ENCODE measurements around the gene CCL28.
A peak's percentile ranks its signal among the peaks of the same experiment; 100 is the strongest.
"Not testable (repeated sequence)": the region's sequence is repeated elsewhere in the genome, so short reads cannot be mapped to it uniquely, and the experiment has no call there.

The CCL28 gene, protein sequence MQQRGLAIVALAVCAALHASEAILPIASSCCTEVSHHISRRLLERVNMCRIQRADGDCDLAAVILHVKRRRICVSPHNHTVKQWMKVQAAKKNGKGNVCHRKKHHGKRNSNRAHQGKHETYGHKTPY

GRCh38 chr5:43412156-43412555 lies at the start of gene CCL28:
TSS of gene CCL28 (minus strand) at chr5:43412391. CDS start at chr5:43412316, 75 bp downstream.
- no peak for DNase-seq (ENCODE audit: low read depth)
- H3K4me3 ChIP-seq (ENCODE audit: low read depth, low read length), result no peak within 1 kb of the TSS

- no peak for DNase-seq (ENCODE audit: low read depth)
- H3K4me3 ChIP-seq (ENCODE audit: low read depth, low read length), result no peak overlapping the region
Measured at GRCh38 chr5:43461066-43461465, 48.9 kb upstream of the CCL28 start.

GRCh38 chr5:43456556-43456955 lies 44.4 kb upstream of the CCL28 start:
- no peak for DNase-seq (ENCODE audit: low read depth)
- H3K4me3 ChIP-seq (ENCODE audit: low read depth, low read length), result no peak overlapping the region

DNA sequence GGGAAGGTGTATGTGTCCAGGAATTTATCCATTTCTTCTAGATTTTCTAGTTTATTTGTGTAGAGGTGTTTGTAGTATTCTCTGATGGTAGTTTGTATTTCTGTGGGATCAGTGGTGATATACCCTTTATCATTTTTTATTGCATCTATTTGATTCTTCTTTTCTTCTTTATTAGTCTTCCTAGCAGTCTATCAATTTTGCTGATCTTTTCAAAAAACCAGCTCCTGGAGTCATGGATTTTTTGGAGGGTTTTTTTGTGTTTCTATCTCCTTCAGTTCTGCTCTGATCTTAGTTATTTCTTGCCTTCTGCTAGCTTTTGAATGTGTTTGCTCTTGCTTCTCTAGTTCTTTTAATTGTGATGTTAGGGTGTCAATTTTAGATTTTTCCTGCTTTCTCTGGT lies 29.4 kb upstream of the CCL28 start:
- not testable (repeated sequence) for H3K4me3 ChIP-seq (ENCODE audit: low read depth, low read length); DNase-seq (ENCODE audit: low read depth)

DNA sequence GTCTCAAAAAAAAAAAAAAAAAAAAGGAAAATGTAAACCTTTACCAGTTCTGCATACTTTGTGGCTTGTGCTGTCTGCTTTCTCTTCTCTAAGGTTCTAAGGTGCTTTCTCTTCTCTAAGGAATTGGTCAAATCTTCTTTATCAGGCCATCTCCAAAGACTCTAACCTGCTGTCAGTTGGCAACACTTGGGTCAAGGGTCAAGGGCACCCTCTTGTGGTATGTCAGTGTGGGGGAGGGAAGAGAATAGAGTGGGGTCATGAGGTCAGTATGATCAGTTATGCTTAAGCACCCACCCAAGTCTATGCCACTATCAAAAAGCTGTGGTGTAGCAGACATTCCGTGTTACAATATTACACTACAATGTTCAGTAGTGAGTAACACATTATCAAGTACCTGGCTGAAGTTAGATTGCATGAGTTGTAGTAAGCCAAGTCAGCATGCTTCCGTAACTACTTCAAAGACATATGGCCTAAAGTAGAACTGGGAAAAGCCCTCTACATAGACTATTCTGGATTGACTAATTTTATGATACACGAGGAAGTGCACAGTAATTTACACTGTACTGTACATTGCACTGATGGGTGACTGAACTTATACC lies 25.0 kb upstream of the CCL28 start:
- H3K4me3 ChIP-seq (ENCODE audit: low read depth, low read length), result no peak overlapping the region
- no peak for DNase-seq (ENCODE audit: low read depth)

DNA sequence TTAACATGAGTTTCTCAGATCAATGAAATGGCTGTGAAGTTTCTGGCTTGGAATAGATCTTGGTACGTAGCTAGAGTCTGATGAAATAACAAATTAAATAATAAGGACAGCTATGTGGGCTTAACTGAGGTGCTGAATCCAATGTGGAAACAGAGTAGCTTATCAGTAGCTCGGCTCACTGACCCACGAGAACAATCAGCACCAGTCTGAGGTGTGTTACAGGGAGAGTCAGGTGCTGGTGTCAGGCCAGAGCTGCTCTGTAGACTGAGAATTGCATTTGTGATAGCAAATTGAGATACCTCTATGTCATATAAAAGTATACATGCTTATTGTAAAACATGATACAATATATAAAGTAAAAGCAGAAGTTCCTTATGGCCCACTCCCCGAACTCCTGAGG lies 21.2 kb upstream of the CCL28 start:
- DNase-seq (ENCODE audit: low read depth), result no peak
- H3K4me3 ChIP-seq (ENCODE audit: low read depth, low read length), result no peak overlapping the region

- no peak overlapping the region for H3K4me3 ChIP-seq (ENCODE audit: low read depth, low read length)
- peak; percentile 92 for DNase-seq (ENCODE audit: low read depth)
Measured at GRCh38 chr5:43432486-43433375, 20.5 kb upstream of the CCL28 start.

GRCh38 chr5:43429706-43430105 lies 17.5 kb upstream of the CCL28 start:
- DNase-seq (ENCODE audit: low read depth), result no peak
- H3K4me3 ChIP-seq (ENCODE audit: low read depth, low read length), result no peak overlapping the region

DNA sequence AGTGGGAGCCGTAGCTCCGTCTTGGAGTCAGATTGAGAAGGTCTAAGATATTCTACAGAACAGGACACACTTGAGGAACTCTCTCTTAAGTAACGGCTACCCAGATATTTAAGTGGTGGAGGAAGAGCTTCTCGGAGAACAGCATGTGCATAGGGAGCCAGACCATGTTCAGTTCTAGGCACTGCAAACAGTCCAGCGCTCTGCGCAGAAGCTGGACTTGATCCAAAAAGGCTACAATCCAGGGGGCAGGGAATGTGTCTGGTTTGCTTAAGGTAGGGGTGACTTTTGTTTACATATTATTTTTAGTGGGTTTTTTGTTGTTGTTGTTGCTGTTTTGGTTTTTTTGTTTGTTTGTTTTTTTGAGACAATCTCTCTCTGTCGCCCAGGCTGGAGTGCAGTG lies 16.8 kb upstream of the CCL28 start:
- no peak for DNase-seq (ENCODE audit: low read depth)
- no peak overlapping the region for H3K4me3 ChIP-seq (ENCODE audit: low read depth, low read length)

DNA sequence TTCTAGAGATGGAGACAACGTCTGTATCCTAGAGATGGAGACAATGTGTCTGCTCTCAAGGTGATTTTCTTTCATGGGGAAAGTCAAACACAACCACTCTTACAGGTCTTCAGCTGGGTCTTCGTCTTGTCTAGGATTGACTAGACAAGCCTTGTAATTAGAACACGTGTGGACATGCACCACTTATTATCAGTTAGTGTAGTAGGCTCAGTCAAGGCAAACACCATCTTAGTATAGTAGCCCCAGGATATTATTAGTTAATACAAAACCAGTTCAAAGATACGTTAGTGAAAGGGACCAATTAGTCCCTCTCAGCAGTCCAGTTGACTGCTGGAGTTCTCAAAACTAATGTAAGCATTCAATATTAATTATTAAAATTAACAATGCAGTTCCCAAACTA lies 15.1 kb upstream of the CCL28 start:
- no peak for DNase-seq (ENCODE audit: low read depth)
- H3K4me3 ChIP-seq (ENCODE audit: low read depth, low read length), result no peak overlapping the region

DNA sequence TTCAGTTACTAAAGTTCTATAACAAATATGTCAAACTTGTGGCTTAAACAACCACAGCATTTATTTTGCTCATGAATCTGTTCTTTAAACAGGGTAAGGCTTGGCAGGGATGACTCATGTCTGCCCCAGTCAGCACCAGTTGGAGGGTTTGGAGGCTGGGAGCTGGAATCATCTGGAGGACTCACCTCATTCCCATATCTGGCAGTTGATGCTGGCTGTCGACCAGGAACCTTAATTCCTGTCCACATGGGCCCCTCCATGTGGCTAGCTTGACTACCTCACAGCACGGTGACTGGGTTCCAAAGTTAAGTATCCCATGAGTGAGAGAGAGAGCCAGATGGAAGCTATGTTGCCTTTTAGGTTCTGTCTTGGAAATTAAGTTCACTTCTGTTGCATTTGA lies 13.8 kb upstream of the CCL28 start:
- peak; percentile 76 for DNase-seq (ENCODE audit: low read depth)

GRCh38 chr5:43423086-43423485 lies 10.9 kb upstream of the CCL28 start:
- DNase-seq (ENCODE audit: low read depth); H3K4me3 ChIP-seq (ENCODE audit: low read depth, low read length): not testable (repeated sequence)

More for the DNA sequence above, 13.8 kb upstream of the CCL28 start:
- H3K4me3 ChIP-seq (ENCODE audit: low read depth, low read length), result no peak overlapping the region

DNA sequence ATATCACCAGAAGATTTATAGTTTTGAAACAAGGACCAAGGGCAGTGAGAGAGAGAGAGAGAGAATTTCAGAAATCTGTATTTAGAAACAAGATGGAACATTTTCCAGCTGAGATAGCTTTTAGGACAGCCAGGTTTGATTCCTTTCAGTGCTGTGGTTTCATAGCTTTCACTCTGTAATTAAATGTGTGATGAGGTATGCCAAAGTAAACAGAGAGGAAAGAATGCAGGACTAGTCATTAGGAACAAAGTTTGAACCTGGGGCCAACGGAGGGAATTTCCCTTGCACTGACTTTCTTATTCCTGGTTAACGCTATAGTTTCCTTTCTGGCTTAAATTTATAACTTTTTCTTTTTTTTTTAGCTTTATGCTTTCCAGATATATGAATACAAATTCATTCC lies 10.0 kb upstream of the CCL28 start:
- no peak overlapping the region for H3K4me3 ChIP-seq (ENCODE audit: low read depth, low read length)
- peak; percentile 52 for DNase-seq (ENCODE audit: low read depth)

DNA sequence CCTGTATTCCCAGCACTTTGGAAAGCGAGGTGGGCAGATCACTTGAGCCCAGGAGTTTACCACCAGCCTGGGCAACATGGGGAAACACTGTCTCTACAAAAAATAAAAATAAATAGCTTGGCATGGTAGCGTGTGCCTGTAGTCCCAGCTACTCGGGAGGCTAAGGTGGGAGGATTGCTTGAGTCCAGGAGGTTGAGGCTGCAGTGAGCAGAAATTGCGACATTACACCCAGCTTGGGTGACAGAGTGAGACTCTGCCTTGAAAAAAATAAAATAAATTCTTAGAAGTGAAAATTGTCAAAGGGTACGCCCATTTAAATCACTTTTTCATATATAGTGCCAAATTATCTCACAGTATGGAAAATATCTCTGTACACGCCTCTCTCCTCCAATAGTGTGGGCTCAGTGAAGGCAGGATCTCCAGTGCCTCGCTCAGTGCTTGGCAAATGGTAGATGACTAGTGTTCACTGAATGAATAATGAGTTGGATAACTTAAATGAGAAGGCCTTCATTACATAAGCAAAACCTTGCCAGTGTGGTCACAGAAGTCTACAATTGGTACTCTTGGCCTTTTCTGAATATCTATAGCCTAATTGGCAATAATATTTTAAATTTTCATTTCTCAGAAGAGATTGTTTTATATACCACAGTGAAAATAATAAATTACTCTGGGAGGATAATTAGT lies 9.4 kb upstream of the CCL28 start:
- no peak for DNase-seq (ENCODE audit: low read depth)

GRCh38 chr5:43420241-43420640 lies 8.1 kb upstream of the CCL28 start:
- H3K4me3 ChIP-seq (ENCODE audit: low read depth, low read length), result no peak overlapping the region
- no peak for DNase-seq (ENCODE audit: low read depth)

More for the DNA sequence above, 9.4 kb upstream of the CCL28 start:
- no peak overlapping the region for H3K4me3 ChIP-seq (ENCODE audit: low read depth, low read length)

- DNase-seq (ENCODE audit: low read depth), result no peak
Measured at GRCh38 chr5:43418561-43418960, 6.4 kb upstream of the CCL28 start.

GRCh38 chr5:43416803-43417394 lies 4.7 kb upstream of the CCL28 start:
- no peak overlapping the region for H3K4me3 ChIP-seq (ENCODE audit: low read depth, low read length)
- no peak for DNase-seq (ENCODE audit: low read depth)

More at GRCh38 chr5:43418561-43418960, 6.4 kb upstream of the CCL28 start:
- H3K4me3 ChIP-seq (ENCODE audit: low read depth, low read length), result no peak overlapping the region

DNA sequence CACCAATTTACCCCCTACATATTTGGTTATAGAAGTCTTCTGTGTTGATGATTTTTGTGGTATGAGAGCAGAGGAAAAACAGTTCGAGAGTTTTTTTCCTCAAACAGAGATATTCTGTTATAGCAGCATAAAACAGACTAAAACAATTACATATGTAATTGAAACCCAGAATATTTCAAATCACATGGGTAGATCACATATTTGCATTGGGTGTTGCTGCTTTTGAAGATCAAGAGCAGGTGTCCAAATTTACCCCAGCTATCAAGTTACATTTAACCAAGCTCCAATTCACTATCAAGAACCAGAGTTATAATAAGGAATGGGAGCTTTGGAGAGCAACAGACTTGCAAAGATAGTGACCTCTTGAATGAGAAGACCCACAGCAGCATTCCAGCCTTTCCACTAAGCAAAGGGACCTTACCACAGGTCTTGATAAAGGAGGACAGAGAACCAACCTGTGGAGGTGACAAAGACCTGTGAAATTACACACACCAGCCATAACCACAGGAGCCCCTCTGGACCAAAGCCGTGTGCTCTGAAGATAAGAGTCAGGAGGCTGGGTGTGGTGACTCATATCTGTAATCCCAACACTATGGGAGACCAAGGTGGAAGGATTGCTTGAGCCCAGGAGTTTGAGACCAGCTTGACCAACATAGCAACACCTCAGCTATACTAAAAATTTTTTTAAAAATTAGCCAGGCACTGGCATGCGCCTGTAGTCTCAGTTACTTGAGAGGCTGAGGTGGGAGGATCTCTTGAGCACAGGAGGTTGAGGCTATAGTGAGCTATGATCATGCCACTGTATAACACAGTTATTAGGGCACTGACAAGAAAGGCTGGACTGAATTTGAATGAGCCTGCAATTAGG lies 4.0 kb upstream of the CCL28 start:
- no peak overlapping the region for H3K4me3 ChIP-seq (ENCODE audit: low read depth, low read length)
- no peak for DNase-seq (ENCODE audit: low read depth)

GRCh38 chr5:43413966-43414365 lies 1.8 kb upstream of the CCL28 start:
- H3K4me3 ChIP-seq (ENCODE audit: low read depth, low read length), result no peak overlapping the region
- no peak for DNase-seq (ENCODE audit: low read depth)

Data from skeletal muscle cell (primary cell).